Measurements from ENCODE around the gene ZNF189. TPM values are rescaled to one million over a fixed set of nuclear protein-coding genes. Genes with fewer than 3 reads are reported as not detected.

Gene ZNF189
- total RNA-seq, 4 donors from 2014 or later: 18.8 to 61.9 (median 34.0) TPM

- intact Hi-C loops (cut with DNase I; ENCODE audit: low total_unique reads): no loop called here
- Histone ChIP-seq H3K27me3 (no peaks in the 10 kb centered on the region), H3K4me1 (no peaks in the 10 kb centered on the region), H3K27ac (peak overlapping the region; percentile 75 to 88), H3K9me3 (peaks cover 0 to 27% of the 10 kb centered on the region in 2 donors), H3K36me3 (no peaks in the 10 kb centered on the region), H3K4me3 (peak overlapping the region; percentile 63 to 68)
- TF ChIP-seq CTCF (IDR thresholded peaks at IDR 0.05) (no peak), POLR2A (IDR thresholded peaks at IDR 0.05) (no peak)
- DNase-seq: peak in 1 of 2 donors; percentile 28
Measured at GRCh38 chr9:101398930-101399642, 435 bp downstream of the ZNF189 start.

GRCh38 chr9:101399643-101399970 lies 956 bp downstream of the ZNF189 start:
- Histone ChIP-seq H3K9me3 (peaks cover 0 to 32% of the 10 kb centered on the region in 2 donors), H3K27ac (peak overlapping the region; percentile 75 to 88), H3K4me1 (no peaks in the 10 kb centered on the region)

GRCh38 chr9:101400120-101400519 lies 1.5 kb downstream of the ZNF189 start:
- Histone ChIP-seq H3K27me3 (no peaks in the 10 kb centered on the region), H3K9me3 (peaks cover 0 to 34% of the 10 kb centered on the region in 2 donors), H3K27ac (peak overlapping the region in 1 of 2 donors; percentile 75), H3K4me3 (peak overlapping the region in 1 of 2 donors; percentile 68), H3K4me1 (no peaks in the 10 kb centered on the region), H3K36me3 (no peaks in the 10 kb centered on the region)
- no peak for TF ChIP-seq POLR2A (IDR thresholded peaks at IDR 0.05)
- no peak for TF ChIP-seq CTCF (IDR thresholded peaks at IDR 0.05)
- no peak for DNase-seq
- intact Hi-C loops (cut with DNase I; ENCODE audit: low total_unique reads): no loop called here

More at GRCh38 chr9:101399643-101399970, 956 bp downstream of the ZNF189 start:
- no peak for DNase-seq
- TF ChIP-seq CTCF (IDR thresholded peaks at IDR 0.05): no peak
- no peak for TF ChIP-seq POLR2A (IDR thresholded peaks at IDR 0.05)
- intact Hi-C loops (cut with DNase I; ENCODE audit: low total_unique reads): no loop called here
- Histone ChIP-seq H3K27me3 (no peaks in the 10 kb centered on the region), H3K36me3 (no peaks in the 10 kb centered on the region), H3K4me3 (peak overlapping the region; percentile 63 to 68)

GRCh38 chr9:101403516-101404285 lies 5.0 kb downstream of the ZNF189 start:
- Histone ChIP-seq H3K36me3 (no peaks in the 10 kb centered on the region), H3K9me3 (peaks cover 5 to 68% of the 10 kb centered on the region in 2 donors), H3K4me1 (no peaks in the 10 kb centered on the region), H3K4me3 (no peak overlapping the region), H3K27ac (no peak overlapping the region), H3K27me3 (no peaks in the 10 kb centered on the region)
- DNase-seq: no peak
- intact Hi-C loops (cut with DNase I; ENCODE audit: low total_unique reads): no loop called here
- no peak for TF ChIP-seq CTCF (IDR thresholded peaks at IDR 0.05)
- no peak for TF ChIP-seq POLR2A (IDR thresholded peaks at IDR 0.05)

All from uterus (tissue), 4 donors.